ENCODE measurements around the gene SLC44A3.

The SLC44A3 gene

GRCh38 chr1:94907136-94907535, 87.0 kb downstream of the SLC44A3 start:
- no peak overlapping the region for H3K4me3 ChIP-seq (ENCODE audit: low read depth, low read length)
- no peak for TF ChIP-seq CTCF (IDR thresholded peaks at IDR 0.05; ENCODE audit: control insufficient read depth, extremely low read depth, insufficient read depth)
- no peak for DNase-seq (ENCODE audit: low read depth)

GRCh38 chr1:94908190-94908589, 88.0 kb downstream of the SLC44A3 start:
- no peak for TF ChIP-seq CTCF (IDR thresholded peaks at IDR 0.05; ENCODE audit: control insufficient read depth, extremely low read depth, insufficient read depth)
- no peak for DNase-seq (ENCODE audit: low read depth)
- no peak overlapping the region for H3K4me3 ChIP-seq (ENCODE audit: low read depth, low read length)

- no peak for TF ChIP-seq CTCF (IDR thresholded peaks at IDR 0.05; ENCODE audit: control insufficient read depth, extremely low read depth, insufficient read depth)
Observed at GRCh38 chr1:94908965-94909364, 88.8 kb downstream of the SLC44A3 start.

GRCh38 chr1:94909486-94909885, 89.3 kb downstream of the SLC44A3 start:
- DNase-seq (ENCODE audit: low read depth) = no peak
- no peak overlapping the region for H3K4me3 ChIP-seq (ENCODE audit: low read depth, low read length)
- TF ChIP-seq CTCF (IDR thresholded peaks at IDR 0.05; ENCODE audit: control insufficient read depth, extremely low read depth, insufficient read depth) = no peak

More at GRCh38 chr1:94908965-94909364, 88.8 kb downstream of the SLC44A3 start:
- no peak for DNase-seq (ENCODE audit: low read depth)
- no peak overlapping the region for H3K4me3 ChIP-seq (ENCODE audit: low read depth, low read length)

- TF ChIP-seq CTCF (IDR thresholded peaks at IDR 0.05; ENCODE audit: control insufficient read depth, extremely low read depth, insufficient read depth) = no peak
- DNase-seq (ENCODE audit: low read depth) = no peak
- H3K4me3 ChIP-seq (ENCODE audit: low read depth, low read length) = no peak overlapping the region
Observed at GRCh38 chr1:94912263-94913184, 92.4 kb downstream of the SLC44A3 start.

GRCh38 chr1:94917251-94917650, 97.1 kb downstream of the SLC44A3 start:
- H3K4me3 ChIP-seq (ENCODE audit: low read depth, low read length) = no peak overlapping the region
- no peak for TF ChIP-seq CTCF (IDR thresholded peaks at IDR 0.05; ENCODE audit: control insufficient read depth, extremely low read depth, insufficient read depth)
- DNase-seq (ENCODE audit: low read depth) = no peak

Measured in LNCaP clone FGC (cell line).